Measurements from ENCODE around the gene TBC1D22A. TPM values are rescaled to one million over a fixed set of nuclear protein-coding genes. Genes with fewer than 3 reads are reported as not detected.

TBC1D22A gene
- total RNA-seq, 1 donor from 2014 or later = 23.2 TPM

DNA sequence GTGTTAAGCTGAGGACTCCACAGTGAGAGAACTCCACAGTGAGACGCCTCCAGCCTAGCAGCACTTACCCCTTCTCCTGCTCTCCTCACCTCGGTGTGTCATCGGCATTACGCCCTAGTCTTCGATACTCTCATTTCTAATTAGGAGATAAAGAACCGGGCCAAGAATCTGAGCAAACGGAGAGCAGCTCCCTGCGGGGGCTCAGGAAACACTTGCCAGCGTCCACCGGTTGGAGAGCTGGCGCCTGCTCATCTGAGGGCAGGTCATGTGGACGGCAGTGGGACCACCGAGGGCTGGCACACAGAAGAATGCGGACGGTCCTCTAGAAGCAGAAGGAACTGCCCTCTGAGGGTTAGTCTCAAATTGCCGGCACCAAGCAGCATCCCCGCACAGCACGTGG, 37.4 kb upstream of the TBC1D22A start:
- Mint-ChIP-seq H3K27me3 (no peaks in the 10 kb centered on the region), H3K9me3 (ENCODE audit: low read depth) (no peaks in the 10 kb centered on the region)

DNA sequence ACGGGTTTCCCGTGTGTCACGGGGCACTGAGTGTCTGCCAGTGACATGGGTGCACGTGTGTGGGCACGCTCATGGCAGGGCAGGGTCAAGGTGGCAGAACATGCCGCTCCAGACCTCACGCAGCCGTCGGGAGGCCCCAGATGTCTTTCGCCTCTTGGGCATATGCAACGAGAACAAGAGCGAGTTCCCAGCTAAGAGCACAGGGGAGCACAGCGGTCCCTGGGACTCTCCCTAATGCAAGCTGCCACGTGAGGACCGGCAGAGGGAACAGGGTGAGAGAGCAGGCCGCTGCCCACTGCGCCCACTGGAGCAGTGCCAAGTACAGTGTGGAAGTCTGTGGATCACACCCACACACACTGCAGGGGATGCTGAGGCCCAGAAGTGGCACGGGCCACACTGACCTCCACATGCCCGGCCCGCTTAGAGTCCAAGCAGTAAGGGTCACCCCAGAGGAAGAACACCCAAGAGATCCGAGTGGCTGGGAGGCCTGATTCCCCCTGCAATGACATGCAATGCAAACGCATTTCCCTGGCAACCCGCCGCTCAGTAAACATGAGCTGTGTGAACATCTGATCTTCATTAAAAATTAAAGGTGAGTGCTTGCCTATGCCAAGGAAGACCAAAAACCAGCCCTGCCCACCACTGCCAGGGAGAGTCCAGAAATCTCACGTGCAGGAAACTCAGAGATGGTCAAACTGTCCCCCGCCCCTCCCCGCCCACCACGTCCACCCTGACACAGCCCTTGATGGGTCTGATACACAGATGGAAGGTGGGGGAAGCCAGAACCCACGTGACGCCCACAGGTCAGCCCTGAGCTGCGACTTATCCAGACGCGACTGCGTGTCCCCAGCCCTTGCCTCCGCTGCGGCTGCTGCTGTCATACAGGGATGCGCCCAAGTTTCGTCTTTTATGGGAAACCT, 36.1 kb upstream of the TBC1D22A start:
- no peaks in the 10 kb centered on the region for H3K9me3 Mint-ChIP-seq (ENCODE audit: low read depth)
- TF ChIP-seq, protein P1, sequence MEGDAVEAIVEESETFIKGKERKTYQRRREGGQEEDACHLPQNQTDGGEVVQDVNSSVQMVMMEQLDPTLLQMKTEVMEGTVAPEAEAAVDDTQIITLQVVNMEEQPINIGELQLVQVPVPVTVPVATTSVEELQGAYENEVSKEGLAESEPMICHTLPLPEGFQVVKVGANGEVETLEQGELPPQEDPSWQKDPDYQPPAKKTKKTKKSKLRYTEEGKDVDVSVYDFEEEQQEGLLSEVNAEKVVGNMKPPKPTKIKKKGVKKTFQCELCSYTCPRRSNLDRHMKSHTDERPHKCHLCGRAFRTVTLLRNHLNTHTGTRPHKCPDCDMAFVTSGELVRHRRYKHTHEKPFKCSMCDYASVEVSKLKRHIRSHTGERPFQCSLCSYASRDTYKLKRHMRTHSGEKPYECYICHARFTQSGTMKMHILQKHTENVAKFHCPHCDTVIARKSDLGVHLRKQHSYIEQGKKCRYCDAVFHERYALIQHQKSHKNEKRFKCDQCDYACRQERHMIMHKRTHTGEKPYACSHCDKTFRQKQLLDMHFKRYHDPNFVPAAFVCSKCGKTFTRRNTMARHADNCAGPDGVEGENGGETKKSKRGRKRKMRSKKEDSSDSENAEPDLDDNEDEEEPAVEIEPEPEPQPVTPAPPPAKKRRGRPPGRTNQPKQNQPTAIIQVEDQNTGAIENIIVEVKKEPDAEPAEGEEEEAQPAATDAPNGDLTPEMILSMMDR (IDR thresholded peaks at IDR 0.05; ENCODE audit: unreplicated experiment) = no peak
- H3K4me3 Mint-ChIP-seq (ENCODE audit: low read depth) = no peak overlapping the region
- H3K36me3 Mint-ChIP-seq (ENCODE audit: insufficient read depth) = peaks cover 6% of the 10 kb centered on the region
- H3K4me1 Mint-ChIP-seq (ENCODE audit: low read depth) = peaks cover 5% of the 10 kb centered on the region
- H3K27ac Mint-ChIP-seq = no peak overlapping the region
- DNase-seq (ENCODE audit: low spot score, unreplicated experiment) = no peak
- H3K27me3 Mint-ChIP-seq = no peaks in the 10 kb centered on the region

More for the DNA sequence above, 37.4 kb upstream of the TBC1D22A start:
- TF ChIP-seq, protein P1 (IDR thresholded peaks at IDR 0.05; ENCODE audit: unreplicated experiment) = no peak
- Mint-ChIP-seq H3K27ac (no peak overlapping the region), H3K36me3 (ENCODE audit: insufficient read depth) (peaks cover 8% of the 10 kb centered on the region), H3K4me1 (ENCODE audit: low read depth) (peaks cover 5% of the 10 kb centered on the region), H3K4me3 (ENCODE audit: low read depth) (no peak overlapping the region)
- DNase-seq (ENCODE audit: low spot score, unreplicated experiment) = no peak

GRCh38 chr22:46726986-46727317, 35.5 kb upstream of the TBC1D22A start:
- peaks cover 11% of the 10 kb centered on the region for H3K36me3 Mint-ChIP-seq (ENCODE audit: insufficient read depth)
- DNase-seq (ENCODE audit: low spot score, unreplicated experiment) = no peak
- H3K27me3 Mint-ChIP-seq = no peaks in the 10 kb centered on the region
- no peak overlapping the region for H3K4me3 Mint-ChIP-seq (ENCODE audit: low read depth)
- peaks cover 11% of the 10 kb centered on the region for H3K4me1 Mint-ChIP-seq (ENCODE audit: low read depth)
- H3K9me3 Mint-ChIP-seq (ENCODE audit: low read depth) = no peaks in the 10 kb centered on the region
- TF ChIP-seq, protein P1 (IDR thresholded peaks at IDR 0.05; ENCODE audit: unreplicated experiment) = no peak
- H3K27ac Mint-ChIP-seq = no peak overlapping the region

DNA sequence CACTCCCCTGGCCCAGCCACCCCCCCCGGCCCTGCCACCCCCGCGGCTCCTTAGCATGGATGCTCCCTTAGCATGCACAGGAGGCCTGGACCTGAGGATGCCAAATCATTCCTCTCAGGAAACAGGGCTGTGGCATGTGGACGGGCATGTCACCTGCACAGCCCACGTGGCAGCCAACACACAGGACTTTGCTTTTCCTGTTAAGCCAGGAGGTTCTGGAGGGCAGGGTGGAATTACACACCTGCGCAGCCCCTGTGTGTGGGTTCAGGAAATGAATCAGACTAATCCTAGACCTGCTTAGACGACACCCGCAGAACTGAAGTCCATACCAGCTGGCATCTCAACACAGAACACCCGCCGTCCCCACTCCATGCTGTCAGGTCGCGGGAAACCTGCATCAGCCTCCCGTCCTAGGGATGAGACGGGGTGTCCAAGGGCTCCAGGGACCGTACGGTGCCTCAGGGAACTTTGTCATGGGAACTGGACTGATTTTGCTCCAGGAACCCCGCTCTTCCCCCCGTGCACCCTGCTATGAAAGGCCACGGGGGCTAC, 34.6 kb upstream of the TBC1D22A start:
- Mint-ChIP-seq H3K9me3 (ENCODE audit: low read depth) (no peaks in the 10 kb centered on the region), H3K4me3 (ENCODE audit: low read depth) (no peak overlapping the region), H3K27ac (no peak overlapping the region), H3K4me1 (ENCODE audit: low read depth) (peaks cover 11% of the 10 kb centered on the region), H3K27me3 (no peaks in the 10 kb centered on the region), H3K36me3 (ENCODE audit: insufficient read depth) (peaks cover 10% of the 10 kb centered on the region)
- no peak for DNase-seq (ENCODE audit: low spot score, unreplicated experiment)
- TF ChIP-seq, protein P1 (IDR thresholded peaks at IDR 0.05; ENCODE audit: unreplicated experiment) = no peak

- TF ChIP-seq, protein P1 (IDR thresholded peaks at IDR 0.05; ENCODE audit: unreplicated experiment) = no peak
- no peaks in the 10 kb centered on the region for H3K9me3 Mint-ChIP-seq (ENCODE audit: low read depth)
- no peaks in the 10 kb centered on the region for H3K27me3 Mint-ChIP-seq
- no peak overlapping the region for H3K4me3 Mint-ChIP-seq (ENCODE audit: low read depth)
- DNase-seq (ENCODE audit: low spot score, unreplicated experiment) = no peak
- no peak overlapping the region for H3K27ac Mint-ChIP-seq
- peaks cover 10% of the 10 kb centered on the region for H3K36me3 Mint-ChIP-seq (ENCODE audit: insufficient read depth)
- peaks cover 11% of the 10 kb centered on the region for H3K4me1 Mint-ChIP-seq (ENCODE audit: low read depth)
Observed at GRCh38 chr22:46728470-46728869, 34.0 kb upstream of the TBC1D22A start.

All from progenitor cell of endocrine pancreas (in vitro differentiated cells).